Right renal pelvis (tissue), 4 donors: ENCODE measurements around the gene KIAA1958. TPM values are rescaled to one million over a fixed set of nuclear protein-coding genes. Genes with fewer than 3 reads are reported as not detected.

Source experiments
- DNase-seq, 4 donors: peaks; one replicate each; pipeline ENCODE4 v3.0.0-alpha.2; 2013; ENCODE audit warnings: low read depth in 4 of 4, low spot score in 3 of 4, missing footprints in 1 of 4
- polyA plus RNA-seq, 4 donors: library from polyadenylated mRNA; unstranded; fragments of 120-200 nt; gene quantifications; one replicate each; pipeline ENCODE4 v1.2.1, GENCODE V29; 2013; ENCODE audit not compliant: insufficient read length in 4 of 4

The KIAA1958 gene
- 10 to 100 TPM; 12.6 to 15.1 (median 14.3) TPM for polyA plus RNA-seq

DNA sequence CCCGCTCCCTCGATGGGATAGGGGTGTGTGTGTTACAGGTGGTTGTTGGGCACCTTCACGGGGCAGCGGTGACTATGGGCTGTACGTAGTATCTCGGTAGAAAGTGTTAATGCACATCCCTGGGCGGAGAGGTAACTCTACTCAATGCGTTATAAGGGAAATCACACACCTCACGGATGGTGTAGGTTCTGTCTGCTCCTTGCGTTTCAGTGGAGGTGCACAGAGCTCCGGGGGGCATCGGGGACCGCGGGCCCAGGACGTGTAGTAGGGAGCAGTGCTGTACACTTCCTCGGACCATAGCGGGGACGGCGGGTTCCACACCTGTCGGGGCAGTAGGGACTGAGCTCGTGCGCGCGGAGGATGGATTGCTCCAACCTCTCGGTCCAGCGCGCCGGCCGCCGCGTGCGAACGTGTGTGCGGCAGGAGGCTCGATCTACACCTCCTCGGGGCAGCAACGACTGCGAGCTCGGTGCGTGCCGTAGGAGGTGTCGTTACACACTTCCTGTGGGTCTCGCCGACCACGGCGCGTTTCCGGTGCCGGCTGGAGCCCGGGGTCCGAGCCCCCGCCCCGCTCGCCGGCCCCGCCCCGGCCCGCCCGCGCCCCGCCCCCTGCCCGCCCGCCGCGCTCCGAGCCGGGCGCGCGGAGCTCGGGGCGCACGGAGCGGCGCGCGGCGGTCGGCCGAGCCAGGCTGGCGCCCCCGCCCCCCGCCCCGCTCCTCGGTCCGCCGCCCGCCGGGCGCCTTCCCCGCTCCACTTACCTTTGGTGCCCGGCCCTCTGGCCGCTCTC is at the start of gene KIAA1958:
KIAA1958 (plus strand) TSS at position 607 of the 787 bp plus-strand sequence. CDS start 87,254 bp downstream, outside the sequence.
- DNase-seq = peak; percentile 46 to 62 (median 56)

DNA sequence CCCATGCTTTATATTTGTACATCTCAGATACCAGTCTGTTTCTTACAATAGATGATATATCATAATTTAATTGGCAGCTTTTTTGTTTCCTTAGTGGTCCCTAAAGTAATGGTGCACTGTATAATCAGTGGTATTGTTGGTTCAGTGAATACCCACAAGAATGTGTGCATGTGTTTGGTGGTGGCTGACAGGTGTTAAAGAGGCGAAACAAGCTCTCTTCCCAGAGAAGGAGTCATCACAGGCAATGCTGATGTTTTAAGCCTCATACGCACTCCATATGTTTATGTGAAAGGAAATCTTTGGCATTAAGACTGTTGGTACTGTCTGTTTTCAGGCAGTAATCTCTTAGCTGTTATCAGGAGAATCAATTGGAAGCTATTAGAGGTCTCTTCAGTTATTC is 49.2 kb upstream of the KIAA1958 start:
- DNase-seq = no peak

DNA sequence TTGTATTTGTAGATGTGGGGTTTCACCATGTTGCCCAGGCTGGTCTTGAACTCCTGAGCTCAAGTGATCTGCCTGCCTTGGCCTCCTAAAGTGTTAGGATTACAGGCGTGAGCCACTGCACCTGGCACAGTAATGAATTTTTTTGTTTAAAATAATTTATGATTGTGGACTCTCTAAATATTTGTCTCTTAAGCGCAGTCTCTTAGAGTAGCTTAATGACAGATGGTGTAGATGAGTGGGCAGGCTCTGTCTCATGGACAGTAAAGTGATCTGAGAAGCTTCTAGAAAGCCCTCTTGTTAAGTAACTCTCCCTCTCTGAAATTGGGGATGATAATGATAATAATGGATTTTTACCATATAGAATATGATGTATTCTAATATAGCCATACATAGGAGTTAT is 47.5 kb upstream of the KIAA1958 start:
- DNase-seq = no peak

GRCh38 chr9:112439825-112440224 is 46.8 kb upstream of the KIAA1958 start:
- peak in 1 of 4 donors; percentile 0 for DNase-seq

DNA sequence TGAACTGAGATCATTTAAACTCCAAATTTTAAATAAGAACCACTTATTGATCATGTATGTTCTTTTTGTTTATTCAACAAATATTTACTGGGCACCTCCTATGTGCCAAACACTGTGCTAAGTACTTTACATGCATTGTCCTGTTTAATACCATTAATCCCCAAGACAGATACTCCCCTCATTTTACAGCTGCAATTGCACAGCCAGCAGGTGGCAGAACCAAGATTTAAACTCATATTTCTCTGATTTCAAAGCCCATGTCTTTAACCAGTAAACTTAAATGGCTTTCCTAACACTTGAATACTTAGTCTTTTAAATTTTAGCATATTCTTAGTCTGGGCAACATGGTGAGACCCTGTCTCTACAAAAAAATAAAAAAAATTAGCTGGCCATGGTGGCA is 43.4 kb upstream of the KIAA1958 start:
- no peak for DNase-seq

DNA sequence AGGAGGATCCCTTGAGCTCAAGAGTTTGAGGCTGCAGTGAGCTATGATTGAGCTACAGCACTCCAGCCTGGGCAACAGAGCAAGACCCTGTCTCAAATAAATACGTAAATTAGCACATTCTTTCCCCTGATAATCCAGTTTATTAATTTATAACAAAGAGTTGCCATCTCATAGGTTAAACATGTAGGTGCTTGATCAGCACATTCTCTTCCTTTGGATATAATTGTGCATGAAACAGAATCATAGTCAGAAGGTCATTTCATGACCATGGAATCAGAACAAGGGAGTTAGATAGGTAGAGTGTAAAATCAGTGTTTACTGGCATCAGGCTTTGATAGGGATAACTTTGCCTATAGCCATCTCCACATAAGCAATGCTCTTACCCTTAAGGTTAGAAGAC is 43.0 kb upstream of the KIAA1958 start:
- DNase-seq = no peak

GRCh38 chr9:112445196-112445595 is 41.4 kb upstream of the KIAA1958 start:
- DNase-seq = no peak

DNA sequence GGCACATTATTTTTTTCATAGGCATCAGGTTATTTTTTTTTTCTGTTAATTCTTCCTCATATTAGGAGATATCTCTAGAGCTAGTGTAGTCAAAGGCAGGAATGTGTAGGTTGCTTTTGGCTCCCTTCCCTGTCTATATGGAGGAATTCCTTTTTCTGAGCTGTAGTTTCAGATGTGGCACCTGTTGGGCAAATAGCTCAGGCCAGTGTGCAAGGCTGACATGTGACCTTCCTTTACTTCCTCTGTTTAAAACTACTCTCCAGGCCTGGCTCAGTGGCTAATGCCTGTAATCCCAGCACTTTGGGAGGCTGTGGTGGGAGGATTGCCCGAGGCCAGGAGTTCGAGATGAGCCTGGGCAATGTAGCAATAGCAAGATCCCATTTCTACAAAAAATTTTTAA is 40.5 kb upstream of the KIAA1958 start:
- no peak for DNase-seq

DNA sequence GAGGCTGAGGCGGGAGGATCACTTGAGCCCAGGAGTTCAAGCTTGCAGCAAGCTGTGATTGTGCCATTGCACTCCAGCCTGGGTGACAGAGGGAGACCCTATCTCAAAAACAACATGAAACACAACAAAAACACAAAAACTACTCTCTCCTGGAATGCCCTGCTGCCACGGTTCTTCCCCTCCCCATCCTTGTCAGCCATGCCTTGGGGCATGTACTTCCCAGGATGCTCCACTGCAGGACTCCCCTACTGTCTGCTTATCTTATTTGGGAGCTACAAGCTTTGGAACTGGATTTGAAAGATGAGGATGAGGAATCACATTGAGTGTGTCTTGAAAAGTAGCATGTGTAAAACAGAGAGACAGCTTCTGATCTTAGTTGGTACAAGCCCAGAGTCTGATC is 40.1 kb upstream of the KIAA1958 start:
- no peak for DNase-seq

- DNase-seq = no peak
These were observed 39.3 kb upstream of the KIAA1958 start for GRCh38 chr9:112447283-112447761.

GRCh38 chr9:112462855-112463254 is 23.8 kb upstream of the KIAA1958 start:
- no peak for DNase-seq

DNA sequence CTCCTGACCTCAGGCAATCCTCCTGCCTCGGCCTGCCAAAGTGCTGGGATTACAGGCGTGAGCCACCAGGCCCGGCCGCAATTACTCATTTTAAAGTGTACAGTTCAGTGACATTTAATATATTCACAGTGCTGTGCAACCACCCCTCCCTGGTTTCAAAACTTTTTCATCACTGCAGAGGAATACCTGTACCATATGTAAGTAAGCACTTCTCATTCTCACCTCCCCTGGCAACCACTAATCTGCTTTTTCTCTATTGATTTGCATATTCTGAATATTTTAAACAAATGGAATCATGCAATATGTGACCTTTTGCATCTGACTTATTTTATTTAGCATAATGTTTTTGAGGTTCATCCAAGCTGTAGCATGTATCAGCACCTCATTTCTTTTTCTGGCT is 21.3 kb upstream of the KIAA1958 start:
- DNase-seq = no peak

DNA sequence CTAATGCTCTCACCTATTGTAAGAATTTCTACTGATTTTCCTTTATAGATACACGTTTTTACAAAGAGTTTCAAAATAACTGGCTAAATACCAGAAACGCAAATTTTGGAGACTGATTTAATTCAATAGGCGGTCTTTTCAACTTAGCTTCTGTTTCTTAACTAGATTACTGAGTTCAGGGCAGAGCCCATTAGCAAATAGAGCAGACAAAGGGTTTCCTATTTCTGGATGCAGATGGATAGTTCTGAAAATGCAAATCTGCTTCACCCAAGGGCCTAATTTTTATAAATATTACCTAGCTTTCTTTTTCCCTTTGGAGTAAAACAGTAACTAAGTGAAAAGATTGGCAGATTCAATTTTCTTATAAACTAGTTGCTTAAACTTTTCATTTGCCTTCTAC is 13.6 kb upstream of the KIAA1958 start:
- no peak for DNase-seq

- no peak for DNase-seq
These were observed 12.6 kb upstream of the KIAA1958 start for GRCh38 chr9:112473986-112474385.

DNA sequence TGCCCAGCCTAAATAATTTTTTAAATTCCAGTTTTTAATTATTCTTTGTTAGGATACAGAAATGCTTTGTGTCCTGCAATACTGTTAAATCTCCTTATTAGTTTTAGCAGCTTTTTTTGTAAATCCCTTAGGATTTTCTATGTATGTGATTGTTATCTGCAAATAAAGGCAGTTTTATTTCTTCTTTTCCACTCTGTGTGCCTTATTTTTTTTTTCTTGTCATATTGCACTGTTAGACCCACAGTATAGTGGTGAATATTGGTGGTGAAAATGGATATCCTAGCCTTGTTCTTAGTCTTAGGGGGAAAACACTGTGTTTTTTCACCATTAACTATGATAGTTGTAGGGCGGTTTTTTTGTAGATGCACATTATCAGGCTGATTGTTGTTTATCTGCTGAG is 11.3 kb upstream of the KIAA1958 start:
- no peak for DNase-seq

- DNase-seq = no peak
These were observed 9.3 kb upstream of the KIAA1958 start for GRCh38 chr9:112477330-112477729.

- no peak for DNase-seq
These were observed 7.4 kb upstream of the KIAA1958 start for GRCh38 chr9:112479221-112479620.

GRCh38 chr9:112484607-112485006 is 2.0 kb upstream of the KIAA1958 start:
- DNase-seq = no peak

- DNase-seq = no peak
These were observed 1.1 kb upstream of the KIAA1958 start for GRCh38 chr9:112485574-112485973.

- DNase-seq = peak in 3 of 4 donors; percentile 40 to 42 (median 42)
These were observed 576 bp downstream of the KIAA1958 start for GRCh38 chr9:112487008-112487798.

GRCh38 chr9:112487799-112488340 is 1.2 kb downstream of the KIAA1958 start:
- peak in 1 of 4 donors; percentile 38 for DNase-seq
